LoVo (cell line): ENCODE data around the gene ATP13A3.

ENCODE experiments used
- DNase-seq: peaks from one replicate; pipeline ENCODE4 v3.0.0-alpha.2; 2016; ENCODE audit warnings: low spot score

The ATP13A3 gene

DNA sequence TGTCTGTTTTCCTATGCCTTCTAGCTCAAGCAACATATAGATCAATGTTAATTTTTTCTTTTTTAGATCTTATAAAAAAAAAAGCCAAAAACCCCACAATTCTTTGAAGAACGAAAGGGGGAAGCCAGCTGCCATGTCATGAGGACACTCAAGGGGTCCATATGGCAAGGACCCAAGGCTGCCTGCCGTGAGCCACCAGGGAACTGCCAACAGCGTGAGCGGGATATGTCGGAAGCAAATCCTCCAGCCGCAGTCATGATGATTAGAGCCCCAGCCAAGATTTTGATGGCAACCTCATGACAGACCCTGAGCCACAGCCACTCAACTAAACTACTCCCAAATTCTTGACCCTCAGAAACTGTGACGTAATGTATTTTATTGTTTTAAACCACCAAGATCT, 94.2 kb downstream of the ATP13A3 start:
- no peak for DNase-seq

DNA sequence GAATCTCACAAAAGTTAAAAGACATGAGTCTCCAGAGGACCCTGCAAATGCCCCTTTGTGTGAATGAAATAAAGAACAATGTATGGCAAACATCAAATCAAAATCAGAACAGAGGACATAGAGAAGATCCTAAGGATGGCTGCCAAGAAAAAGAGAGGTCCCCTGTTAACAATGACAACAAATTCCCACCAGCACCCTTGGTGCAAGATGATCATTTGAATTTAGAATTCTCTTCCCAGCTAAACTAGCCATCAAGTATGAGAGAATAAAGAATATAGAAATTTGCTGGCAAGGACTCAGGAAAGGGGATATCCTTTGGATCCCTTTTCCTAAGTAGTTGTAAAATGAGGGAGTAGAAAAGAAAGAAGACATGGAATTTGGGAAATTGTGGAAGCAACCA, 96.0 kb downstream of the ATP13A3 start:
- no peak for DNase-seq

GRCh38 chr3:194389269-194389668, 97.5 kb downstream of the ATP13A3 start:
- no peak for DNase-seq

- no peak for DNase-seq
Observed at GRCh38 chr3:194387926-194388418, 98.8 kb downstream of the ATP13A3 start.

DNA sequence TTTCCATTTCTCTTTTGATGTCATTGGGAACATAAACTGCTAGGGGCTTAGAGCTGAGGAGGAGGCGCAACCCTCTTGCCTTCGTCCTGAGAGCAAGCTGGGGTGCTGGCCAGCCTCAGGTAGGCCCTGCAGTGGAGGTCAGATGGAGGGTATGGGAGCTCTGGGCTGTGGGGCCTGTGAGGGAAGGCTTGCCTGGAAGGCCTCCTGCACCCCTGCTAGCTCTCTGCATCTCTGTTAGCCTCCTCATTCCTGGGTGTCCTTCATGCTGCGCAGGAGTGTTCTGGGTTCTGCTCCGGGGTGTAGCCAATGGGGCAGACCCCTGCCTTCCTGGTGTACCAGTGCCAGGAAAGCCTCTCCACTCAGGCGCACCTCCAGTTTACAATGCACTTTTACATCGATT, 99.5 kb downstream of the ATP13A3 start:
- DNase-seq = no peak

DNA sequence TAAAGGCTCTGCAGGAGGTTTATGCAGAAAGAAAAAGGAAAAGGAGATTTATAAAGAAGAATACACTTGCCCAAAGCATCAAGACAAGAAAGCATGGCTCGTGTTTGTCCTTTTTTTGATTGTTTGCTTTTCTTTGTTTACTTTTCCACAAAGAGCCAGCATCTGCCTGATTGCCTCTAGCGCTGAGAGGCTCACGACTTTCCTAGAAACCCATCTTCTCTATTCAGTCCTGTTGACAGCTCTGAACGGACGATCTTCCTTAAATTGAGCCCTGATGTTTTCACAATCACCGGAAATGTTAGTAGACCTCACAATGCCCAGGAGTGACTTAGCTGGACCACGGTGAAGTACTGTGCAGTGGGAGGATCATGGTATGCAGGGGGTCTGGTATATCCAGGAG, 100.2 kb downstream of the ATP13A3 start:
- DNase-seq = no peak

GRCh38 chr3:194386066-194386465, 100.7 kb downstream of the ATP13A3 start:
- no peak for DNase-seq

DNA sequence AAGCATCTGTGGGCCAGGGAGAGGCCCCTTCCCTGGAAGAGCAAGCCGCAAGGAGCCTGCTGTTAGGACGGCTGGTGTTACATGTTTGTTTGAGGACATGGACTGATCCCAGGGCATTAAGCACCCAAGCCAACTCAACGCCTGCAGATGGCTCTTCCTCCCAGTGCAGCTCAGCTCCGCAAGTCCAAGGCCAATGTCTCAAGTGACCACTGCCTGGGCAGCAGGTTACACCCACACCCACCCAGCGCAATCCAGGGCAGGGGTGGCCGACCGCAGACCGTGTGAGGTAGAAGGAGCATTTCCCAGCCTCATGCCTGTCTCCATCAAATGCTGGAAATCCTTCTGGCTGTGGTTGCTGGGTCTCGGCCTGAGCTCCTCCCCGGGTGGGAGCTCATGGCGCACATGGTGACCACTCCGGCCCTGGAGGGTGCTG, 102.2 kb downstream of the ATP13A3 start:
- no peak for DNase-seq

GRCh38 chr3:194384156-194384555, 102.6 kb downstream of the ATP13A3 start:
- DNase-seq = no peak

GRCh38 chr3:194383276-194383940, 103.4 kb downstream of the ATP13A3 start:
- no peak for DNase-seq

GRCh38 chr3:194382892-194383223, 103.9 kb downstream of the ATP13A3 start:
- DNase-seq = no peak

- DNase-seq = no peak
Observed at GRCh38 chr3:194382196-194382891, 104.5 kb downstream of the ATP13A3 start.

DNA sequence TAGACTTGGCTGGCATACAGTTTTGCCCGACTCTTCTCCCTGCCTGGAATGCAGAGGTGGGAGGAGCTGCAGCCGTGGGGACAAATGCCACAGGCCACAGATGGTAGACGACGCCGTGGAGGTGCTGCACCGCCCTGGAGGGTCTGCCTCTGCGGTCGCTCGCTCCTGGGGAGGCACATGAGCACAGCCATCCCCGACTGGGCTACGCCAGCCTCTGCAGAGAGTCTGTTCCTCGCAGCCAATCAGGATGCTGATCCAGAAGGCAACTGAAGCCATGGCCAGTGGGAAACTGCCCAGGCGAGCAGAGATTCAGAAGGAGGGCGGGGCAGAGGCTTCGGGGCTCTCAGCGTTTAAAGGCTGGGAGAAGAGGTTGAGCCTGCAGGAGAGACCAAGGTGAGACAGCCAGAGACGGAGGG, 105.3 kb downstream of the ATP13A3 start:
- DNase-seq = no peak

- DNase-seq = no peak
Observed at GRCh38 chr3:194380326-194380725, 106.5 kb downstream of the ATP13A3 start.

DNA sequence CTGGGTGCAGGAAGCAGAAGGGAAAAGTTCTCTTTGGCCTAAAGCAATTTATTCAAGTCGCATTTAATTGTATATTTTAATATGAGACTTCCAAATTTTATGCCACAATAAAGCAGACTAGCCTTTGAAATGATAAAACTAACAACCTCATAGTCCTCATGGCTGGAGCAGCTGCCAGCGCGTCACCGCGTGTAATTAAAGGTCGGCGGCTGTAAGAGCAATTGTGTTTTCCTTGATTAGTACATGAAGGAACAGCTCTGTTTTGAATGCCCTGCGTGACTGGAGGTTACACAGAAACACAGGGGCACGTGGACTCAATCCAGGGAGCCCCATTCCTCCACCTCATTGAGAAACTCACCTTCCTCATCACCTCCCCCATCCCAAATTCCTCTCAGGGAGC, 107.2 kb downstream of the ATP13A3 start:
- DNase-seq = no peak

DNA sequence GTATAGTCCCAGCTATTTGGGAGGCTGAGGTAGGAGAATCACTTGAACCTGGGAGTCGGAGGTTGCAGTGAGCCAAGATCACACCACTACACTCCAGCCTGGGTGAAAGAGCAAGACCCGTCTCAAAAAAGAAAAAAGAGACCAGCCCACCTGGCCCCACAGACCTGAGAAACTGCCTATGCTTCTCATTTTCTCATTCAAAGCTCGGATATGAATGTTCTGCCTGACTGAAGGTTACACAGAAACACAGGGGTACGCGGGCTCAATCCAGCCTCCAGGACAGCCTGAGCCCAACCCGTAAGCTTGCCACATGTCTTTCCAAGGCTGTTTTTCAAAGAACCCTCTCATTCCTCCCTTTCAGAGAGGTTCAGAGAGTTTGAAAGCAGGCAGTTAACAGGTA, 107.6 kb downstream of the ATP13A3 start:
- no peak for DNase-seq

DNA sequence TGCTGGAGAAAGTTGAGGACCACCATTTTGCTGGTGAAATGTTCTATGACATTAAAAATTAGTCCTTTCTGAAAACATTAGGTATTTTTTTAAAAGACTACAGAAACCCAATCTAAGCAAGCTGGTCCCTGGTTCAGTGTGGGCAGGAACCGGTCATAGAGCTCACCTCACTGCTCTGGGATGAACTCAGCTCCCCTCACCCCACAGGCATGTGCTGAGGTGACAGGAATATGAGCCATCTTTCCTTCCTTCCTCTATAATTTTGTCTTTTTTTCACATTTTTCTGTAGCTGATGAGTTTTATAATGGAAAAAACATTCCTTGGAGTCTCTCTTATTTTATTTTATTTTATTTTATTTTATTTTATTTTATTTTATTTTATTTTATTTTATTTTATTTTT, 109.1 kb downstream of the ATP13A3 start:
- DNase-seq = no peak

DNA sequence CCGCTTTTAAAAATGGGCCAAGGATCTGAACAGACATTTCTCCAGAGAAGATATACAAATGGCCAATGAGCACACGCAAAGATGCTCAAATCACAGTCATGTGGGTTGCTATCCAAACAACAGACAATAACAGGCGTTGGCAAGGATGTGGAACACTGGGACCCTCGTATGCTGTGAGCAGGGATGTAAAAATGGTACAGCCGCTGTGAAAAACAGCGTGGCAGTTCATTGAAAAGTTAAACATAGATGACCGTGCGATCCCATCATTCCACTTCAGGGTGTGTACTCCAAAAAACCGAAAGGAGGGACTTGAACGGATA, 110.6 kb downstream of the ATP13A3 start:
- no peak for DNase-seq

DNA sequence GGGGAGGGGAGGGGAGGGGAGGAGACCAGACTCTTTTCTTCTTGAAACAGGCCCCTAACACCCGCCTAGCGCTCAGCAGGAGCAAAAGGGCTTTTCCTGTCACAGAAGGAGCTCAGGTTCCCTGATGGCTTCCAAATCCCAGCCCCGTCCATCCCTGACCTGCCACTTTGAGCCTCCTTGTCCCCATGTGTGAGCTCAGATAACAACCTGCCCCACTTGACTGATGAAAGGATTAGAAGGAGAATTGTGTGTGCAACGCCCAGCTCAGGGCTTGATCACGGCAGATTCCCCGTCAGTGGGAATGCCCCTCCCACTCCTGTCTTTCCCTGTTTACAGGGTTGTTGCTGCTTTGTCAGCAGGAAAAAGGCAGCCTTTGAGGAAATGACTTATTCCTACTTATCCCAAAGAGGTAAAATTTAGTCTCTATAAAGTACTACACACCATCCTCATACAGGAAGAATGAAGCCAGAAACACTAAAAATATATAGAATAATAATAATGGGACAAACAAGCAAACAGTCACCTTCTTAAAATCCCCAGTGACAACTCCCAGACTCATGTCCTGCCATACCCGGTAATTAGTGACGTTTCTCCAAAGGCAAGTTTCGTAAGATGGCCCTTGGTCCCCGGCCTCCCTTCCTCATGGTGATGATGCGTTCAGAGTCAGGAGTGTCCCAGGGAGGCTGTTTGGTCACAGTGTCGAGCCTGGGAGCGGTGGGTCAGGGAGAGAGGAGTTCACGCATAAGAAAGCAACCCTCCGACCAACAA, 111.1 kb downstream of the ATP13A3 start:
- no peak for DNase-seq

DNA sequence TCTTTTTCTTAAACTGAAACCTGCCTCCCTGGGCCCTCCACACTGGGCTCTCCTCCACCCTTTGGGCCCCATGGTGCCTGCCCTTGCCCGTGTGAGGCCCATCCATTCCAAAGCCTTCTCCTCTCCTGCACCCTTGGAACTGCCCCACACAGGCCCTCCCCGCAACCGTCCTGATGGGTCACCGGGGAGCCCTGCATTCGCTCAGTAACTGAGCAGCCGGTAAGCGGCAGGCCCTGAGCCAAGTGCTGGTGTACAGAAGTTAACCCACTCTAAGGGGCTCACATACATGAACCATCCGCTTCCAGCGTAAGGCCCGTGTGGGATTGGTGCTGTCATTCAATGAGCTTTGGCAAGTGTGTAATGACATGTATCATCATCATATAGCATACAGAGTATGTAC, 111.9 kb downstream of the ATP13A3 start:
- DNase-seq = no peak

DNA sequence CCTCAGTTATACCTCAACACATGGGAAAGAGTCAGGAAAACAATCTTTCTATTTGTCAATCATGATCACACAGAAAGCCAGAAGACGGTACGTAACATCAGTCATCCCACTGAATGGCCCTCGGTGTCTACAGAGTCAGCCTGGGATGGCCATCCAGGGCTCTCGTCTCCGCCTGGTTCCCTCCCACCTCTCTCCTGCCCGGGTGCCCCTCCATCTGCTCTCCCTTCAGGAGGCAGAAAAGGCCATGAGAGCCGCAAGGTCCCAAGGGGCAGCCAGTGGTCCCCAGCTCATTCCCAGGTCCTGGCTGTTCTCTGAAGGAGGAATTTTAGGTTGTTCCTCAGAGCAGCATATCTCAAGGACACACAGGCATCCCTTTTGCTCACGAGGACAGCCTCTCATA, 112.9 kb downstream of the ATP13A3 start:
- no peak for DNase-seq

DNA sequence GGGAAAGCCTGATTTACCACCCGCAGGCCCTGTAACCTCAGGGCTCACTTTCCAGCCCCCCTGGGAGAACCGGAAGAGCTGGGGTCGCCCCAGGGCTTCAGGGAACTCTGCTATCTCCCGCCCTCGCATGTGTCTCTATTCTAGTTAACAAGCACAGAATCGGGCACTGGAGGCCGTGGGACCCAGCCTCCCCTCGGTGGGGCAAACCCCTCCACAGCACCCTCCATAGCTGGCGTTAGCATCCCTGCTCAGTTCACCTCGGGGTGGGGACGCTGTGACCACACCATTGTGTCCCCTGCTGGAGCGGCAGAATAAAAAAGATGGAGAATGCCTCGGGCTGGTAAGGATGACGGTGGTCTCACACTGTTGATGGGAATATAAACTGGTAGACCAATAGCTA, 113.8 kb downstream of the ATP13A3 start:
- DNase-seq = no peak

GRCh38 chr3:194370753-194371152, 116.0 kb downstream of the ATP13A3 start:
- DNase-seq = no peak
